WTC11 (cell line): ENCODE measurements around the gene KRT14. TPM values are rescaled to one million over a fixed set of nuclear protein-coding genes. Genes with fewer than 3 reads are reported as not detected.
"Not testable (repeated sequence)": the region's sequence is repeated elsewhere in the genome, so short reads cannot be mapped to it uniquely, and the experiment has no call there.

Source experiments
- ATAC-seq: fragments of 200-7000 bp; cut with Tn5 transposase; 2 replicates; pipeline ENCODE4 v1.10.0; 2021; ENCODE audit warnings: mild to moderate bottlenecking, moderate library complexity
- CTCF ChIA-PET: fragments of 300-600 bp; sonication (Branson Sonifier 250); formaldehyde crosslinking; loops from one replicate; lab custom pipeline; 2021; ENCODE audit warnings: antibody characterized with exemption; lab: Charles Lee
- POLR2A ChIA-PET: fragments of 350-600 bp; sonication (Branson Sonifier 250); formaldehyde crosslinking; loops from one replicate; lab custom pipeline; 2021; ENCODE audit warnings: antibody characterized with exemption; lab: Charles Lee
- DNase-seq: peaks from one replicate; pipeline ENCODE4 v3.0.0; 2021; ENCODE audit warnings: low spot score
- H3K27ac Mint-ChIP-seq: 2 replicates; pipeline ENCODE4 v1.8.0; 2021; ENCODE audit warnings: mixed read lengths
- H3K27me3 Mint-ChIP-seq: 2 replicates; pipeline ENCODE4 v1.8.0; 2021; ENCODE audit warnings: low read depth, mild to moderate bottlenecking, moderate library complexity, mixed read lengths
- H3K36me3 Mint-ChIP-seq: 2 replicates; pipeline ENCODE4 v1.8.0; 2021; ENCODE audit warnings: mixed read lengths
- H3K4me1 Mint-ChIP-seq: 2 replicates; pipeline ENCODE4 v1.8.0; 2022; ENCODE audit warnings: mixed read lengths
- H3K4me3 Mint-ChIP-seq: 2 replicates; pipeline ENCODE4 v1.8.0; 2021; ENCODE audit warnings: mild to moderate bottlenecking, moderate library complexity, mixed read lengths
- H3K9me3 Mint-ChIP-seq: 2 replicates; pipeline ENCODE4 v1.8.0; 2021; ENCODE audit warnings: mixed read lengths
- GRHL2 ChIP-seq: fragments of 250-450 bp; sonication (Bioruptor Pico); IDR thresholded peaks from 2 replicates; pipeline ENCODE4 v1.8.0; 2022; ENCODE audit warnings: mild to moderate bottlenecking, moderate library complexity; ENCODE audit not compliant: insufficient replicate concordance, severe bottlenecking
- NFYB ChIP-seq: sonication (generic); formaldehyde crosslinking; conservative IDR thresholded peaks from 2 replicates; pipeline ENCODE4 v1.8.0; 2022; ENCODE audit warnings: low read depth, missing genetic modification reagents
- NR3C1 ChIP-seq: sonication (generic); formaldehyde crosslinking; conservative IDR thresholded peaks from 2 replicates; pipeline ENCODE4 v1.8.1; 2023; ENCODE audit warnings: low read depth, mild to moderate bottlenecking, missing genetic modification reagents
- RORB ChIP-seq: fragments of 250-450 bp; sonication (Bioruptor Pico); IDR thresholded peaks from 2 replicates; pipeline ENCODE4 v1.9.0; 2021; ENCODE audit warnings: mild to moderate bottlenecking
- SMAD3 ChIP-seq: sonication (generic); formaldehyde crosslinking; IDR thresholded peaks from 2 replicates; pipeline ENCODE4 v1.8.0; 2022; ENCODE audit warnings: missing genetic modification reagents, mild to moderate bottlenecking, borderline replicate concordance
- SMAD4 ChIP-seq: sonication (generic); formaldehyde crosslinking; IDR thresholded peaks from 2 replicates; pipeline ENCODE4 v1.8.0; 2022; ENCODE audit warnings: mild to moderate bottlenecking, missing genetic modification reagents
- TEAD4 ChIP-seq: sonication (generic); formaldehyde crosslinking; IDR thresholded peaks from 2 replicates; pipeline ENCODE4 v1.8.0; 2022; ENCODE audit warnings: mild to moderate bottlenecking, missing genetic modification reagents
- ZNF121 ChIP-seq: sonication (generic); formaldehyde crosslinking; IDR thresholded peaks from 2 replicates; pipeline ENCODE4 v1.8.0; 2023; ENCODE audit warnings: missing genetic modification reagents
- ZNF263 ChIP-seq: sonication (generic); formaldehyde crosslinking; IDR thresholded peaks from 2 replicates; pipeline ENCODE4 v1.8.1; 2022; ENCODE audit warnings: low read depth, mild to moderate bottlenecking, moderate library complexity, missing genetic modification reagents
- ZNF317 ChIP-seq: sonication (generic); formaldehyde crosslinking; IDR thresholded peaks from 2 replicates; pipeline ENCODE4 v1.8.1; 2023; ENCODE audit warnings: low read depth, mild to moderate bottlenecking, moderate library complexity, missing genetic modification reagents, borderline replicate concordance
- total RNA-seq: library from RNA; stranded (reverse); gene quantifications from 3 replicates; pipeline ENCODE4 v1.2.3, GENCODE V29; 2021
- TF ChIP-seq, protein P1 (sequence below): sonication (generic); formaldehyde crosslinking; IDR thresholded peaks from 2 replicates; pipeline ENCODE4 v1.8.1; 2022; ENCODE audit warnings: low read depth, mild to moderate bottlenecking, moderate library complexity, missing genetic modification reagents, borderline replicate concordance
- TF ChIP-seq, protein P2 (sequence below): sonication (generic); formaldehyde crosslinking; IDR thresholded peaks from 2 replicates; pipeline ENCODE4 v1.8.0; 2022; ENCODE audit warnings: mild to moderate bottlenecking, missing genetic modification reagents
- TF ChIP-seq, protein P3 (sequence below): sonication (generic); formaldehyde crosslinking; IDR thresholded peaks from 2 replicates; pipeline ENCODE4 v1.8.1; 2023; ENCODE audit warnings: mild to moderate bottlenecking, missing genetic modification reagents
- TF ChIP-seq, protein P4 (sequence below): sonication (generic); formaldehyde crosslinking; IDR thresholded peaks from 2 replicates; pipeline ENCODE4 v1.8.0; 2023; ENCODE audit warnings: missing genetic modification reagents

Gene KRT14
- total RNA-seq, 1 experiment from 2014 or later = not detected

DNA sequence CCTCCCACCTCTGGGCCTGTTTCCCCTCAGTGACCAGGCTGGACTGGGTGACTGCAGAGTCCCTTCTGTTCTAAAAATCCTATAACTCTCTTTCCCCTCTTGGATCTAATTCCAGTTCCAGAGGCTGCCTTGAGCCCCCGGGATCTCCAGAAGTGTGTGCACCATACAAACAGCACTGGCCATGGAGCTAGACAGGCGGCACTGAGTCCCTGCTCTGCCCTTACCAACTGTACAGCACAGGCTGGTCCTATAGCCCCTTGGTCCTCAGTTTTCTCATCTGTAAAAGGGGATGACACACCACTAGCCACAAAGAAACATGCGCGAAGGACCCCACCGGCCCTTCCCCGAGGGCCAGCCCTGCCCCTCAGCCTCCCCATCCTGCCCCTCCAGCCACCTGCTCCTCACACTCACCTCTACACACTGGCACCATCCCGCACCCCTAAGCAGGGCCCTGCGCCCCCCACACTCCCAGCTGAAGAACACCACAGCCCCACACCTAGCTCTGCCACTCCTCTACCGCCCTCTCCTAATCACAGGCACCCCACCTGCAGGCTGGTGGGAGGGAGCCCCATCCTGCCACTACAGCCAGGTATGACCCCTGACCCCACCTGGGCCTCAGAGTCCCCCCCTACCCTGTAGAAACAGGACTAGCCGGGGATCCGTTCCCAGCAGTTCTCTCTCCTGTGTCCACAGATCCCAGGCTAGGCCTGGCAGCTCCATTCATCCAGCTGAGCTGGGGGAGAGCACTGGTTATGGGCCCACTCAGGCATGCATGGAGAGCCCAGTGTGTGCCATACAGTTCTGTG lies 26.8 kb upstream of the KRT14 start:
- Mint-ChIP-seq H3K27ac (no peak overlapping the region), H3K4me3 (no peak overlapping the region), H3K9me3 (no peaks in the 10 kb centered on the region), H3K27me3 (no peaks in the 10 kb centered on the region), H3K36me3 (no peaks in the 10 kb centered on the region), H3K4me1 (peaks cover 13% of the 10 kb centered on the region; the same call in 1 of the 2 replicates)
- ATAC-seq (no peak), DNase-seq (no peak)
- ChIA-PET CTCF (interaction anchor here (0.8 to 2.2 kb wide), 3 partner anchors 35 to 65 kb away, joined by 3 to 8 read pairs (median 7); no protein-coding TSS in a partner anchor), POLR2A (no interaction called here)
- TF ChIP-seq RORB (CRISPR knock-in tag) = no peak
- TF ChIP-seq, protein P1, sequence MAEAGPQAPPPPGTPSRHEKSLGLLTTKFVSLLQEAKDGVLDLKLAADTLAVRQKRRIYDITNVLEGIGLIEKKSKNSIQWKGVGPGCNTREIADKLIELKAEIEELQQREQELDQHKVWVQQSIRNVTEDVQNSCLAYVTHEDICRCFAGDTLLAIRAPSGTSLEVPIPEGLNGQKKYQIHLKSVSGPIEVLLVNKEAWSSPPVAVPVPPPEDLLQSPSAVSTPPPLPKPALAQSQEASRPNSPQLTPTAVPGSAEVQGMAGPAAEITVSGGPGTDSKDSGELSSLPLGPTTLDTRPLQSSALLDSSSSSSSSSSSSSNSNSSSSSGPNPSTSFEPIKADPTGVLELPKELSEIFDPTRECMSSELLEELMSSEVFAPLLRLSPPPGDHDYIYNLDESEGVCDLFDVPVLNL (CRISPR knock-in tag) = no peak
- TF ChIP-seq, protein P2, sequence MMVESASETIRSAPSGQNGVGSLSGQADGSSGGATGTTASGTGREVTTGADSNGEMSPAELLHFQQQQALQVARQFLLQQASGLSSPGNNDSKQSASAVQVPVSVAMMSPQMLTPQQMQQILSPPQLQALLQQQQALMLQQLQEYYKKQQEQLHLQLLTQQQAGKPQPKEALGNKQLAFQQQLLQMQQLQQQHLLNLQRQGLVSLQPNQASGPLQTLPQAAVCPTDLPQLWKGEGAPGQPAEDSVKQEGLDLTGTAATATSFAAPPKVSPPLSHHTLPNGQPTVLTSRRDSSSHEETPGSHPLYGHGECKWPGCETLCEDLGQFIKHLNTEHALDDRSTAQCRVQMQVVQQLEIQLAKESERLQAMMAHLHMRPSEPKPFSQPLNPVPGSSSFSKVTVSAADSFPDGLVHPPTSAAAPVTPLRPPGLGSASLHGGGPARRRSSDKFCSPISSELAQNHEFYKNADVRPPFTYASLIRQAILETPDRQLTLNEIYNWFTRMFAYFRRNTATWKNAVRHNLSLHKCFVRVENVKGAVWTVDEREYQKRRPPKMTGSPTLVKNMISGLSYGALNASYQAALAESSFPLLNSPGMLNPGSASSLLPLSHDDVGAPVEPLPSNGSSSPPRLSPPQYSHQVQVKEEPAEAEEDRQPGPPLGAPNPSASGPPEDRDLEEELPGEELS (CRISPR knock-in tag) = no peak
- no peak for TF ChIP-seq ZNF317
- TF ChIP-seq TEAD4 (CRISPR knock-in tag) = no peak
- no peak for TF ChIP-seq NR3C1
- TF ChIP-seq, protein P3, sequence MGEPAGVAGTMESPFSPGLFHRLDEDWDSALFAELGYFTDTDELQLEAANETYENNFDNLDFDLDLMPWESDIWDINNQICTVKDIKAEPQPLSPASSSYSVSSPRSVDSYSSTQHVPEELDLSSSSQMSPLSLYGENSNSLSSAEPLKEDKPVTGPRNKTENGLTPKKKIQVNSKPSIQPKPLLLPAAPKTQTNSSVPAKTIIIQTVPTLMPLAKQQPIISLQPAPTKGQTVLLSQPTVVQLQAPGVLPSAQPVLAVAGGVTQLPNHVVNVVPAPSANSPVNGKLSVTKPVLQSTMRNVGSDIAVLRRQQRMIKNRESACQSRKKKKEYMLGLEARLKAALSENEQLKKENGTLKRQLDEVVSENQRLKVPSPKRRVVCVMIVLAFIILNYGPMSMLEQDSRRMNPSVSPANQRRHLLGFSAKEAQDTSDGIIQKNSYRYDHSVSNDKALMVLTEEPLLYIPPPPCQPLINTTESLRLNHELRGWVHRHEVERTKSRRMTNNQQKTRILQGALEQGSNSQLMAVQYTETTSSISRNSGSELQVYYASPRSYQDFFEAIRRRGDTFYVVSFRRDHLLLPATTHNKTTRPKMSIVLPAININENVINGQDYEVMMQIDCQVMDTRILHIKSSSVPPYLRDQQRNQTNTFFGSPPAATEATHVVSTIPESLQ = no peak
- TF ChIP-seq ZNF263 (CRISPR knock-in tag) = no peak
- TF ChIP-seq SMAD4 (CRISPR knock-in tag) = no peak
- TF ChIP-seq, protein P4, sequence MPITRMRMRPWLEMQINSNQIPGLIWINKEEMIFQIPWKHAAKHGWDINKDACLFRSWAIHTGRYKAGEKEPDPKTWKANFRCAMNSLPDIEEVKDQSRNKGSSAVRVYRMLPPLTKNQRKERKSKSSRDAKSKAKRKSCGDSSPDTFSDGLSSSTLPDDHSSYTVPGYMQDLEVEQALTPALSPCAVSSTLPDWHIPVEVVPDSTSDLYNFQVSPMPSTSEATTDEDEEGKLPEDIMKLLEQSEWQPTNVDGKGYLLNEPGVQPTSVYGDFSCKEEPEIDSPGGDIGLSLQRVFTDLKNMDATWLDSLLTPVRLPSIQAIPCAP (CRISPR knock-in tag) = no peak
- no peak for TF ChIP-seq GRHL2 (CRISPR knock-in tag)
- no peak for TF ChIP-seq NFYB (CRISPR knock-in tag)
- no peak for TF ChIP-seq SMAD3 (CRISPR knock-in tag)
- TF ChIP-seq ZNF121 = no peak

DNA sequence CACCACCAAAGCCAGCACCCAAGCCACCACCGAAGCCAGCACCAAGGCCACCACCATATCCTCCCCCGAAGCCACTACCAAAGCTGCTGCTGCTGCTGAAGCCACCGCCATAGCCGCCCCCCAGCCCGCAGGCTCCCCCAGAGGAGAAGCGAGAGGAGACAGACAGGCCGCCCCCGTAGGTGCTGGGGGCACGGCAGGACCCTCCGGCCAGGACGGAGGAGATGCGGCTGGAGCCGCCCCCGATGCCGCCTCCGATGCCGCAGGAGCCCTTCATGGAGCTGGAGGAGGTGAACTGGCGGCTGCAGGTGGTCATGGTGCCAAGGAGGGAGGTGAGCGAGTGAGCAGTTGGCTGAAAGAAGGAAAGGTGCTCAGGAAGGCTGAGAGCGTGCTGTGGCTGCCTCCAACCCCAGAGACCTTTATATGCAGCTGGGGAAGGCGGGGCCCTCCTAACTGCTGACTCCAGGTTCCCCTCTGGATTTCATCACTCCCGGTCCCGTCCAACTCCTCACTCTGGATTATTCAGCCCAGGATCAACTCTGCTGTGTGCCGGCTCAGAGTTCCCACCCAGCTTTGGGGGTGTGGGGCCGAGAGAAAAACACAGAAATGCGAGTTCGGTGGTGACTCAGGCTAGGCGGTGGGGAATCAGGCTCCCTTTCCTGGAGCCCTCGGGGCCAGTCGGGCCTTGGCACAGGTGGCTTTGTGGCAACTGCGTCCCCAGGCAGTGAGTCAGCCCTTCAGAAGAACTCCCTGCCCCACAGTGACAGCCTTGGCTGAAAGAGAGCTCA lies 25.9 kb upstream of the KRT14 start, which contains the start of gene KRT16:
TSS of gene KRT16 (minus strand) at position 392 of the 785 bp plus-strand sequence. CDS start at position 313, 79 bp downstream.
- H3K4me1 Mint-ChIP-seq, H3K27me3 Mint-ChIP-seq, H3K27ac Mint-ChIP-seq, POLR2A ChIA-PET, ATAC-seq, H3K4me3 Mint-ChIP-seq, DNase-seq, H3K9me3 Mint-ChIP-seq, H3K36me3 Mint-ChIP-seq, CTCF ChIA-PET: not testable (repeated sequence)
